Measurements from ENCODE around the gene DEFB129. TPM values are rescaled to one million over a fixed set of nuclear protein-coding genes. Genes with fewer than 3 reads are reported as not detected.

The DEFB129 gene
- total RNA-seq, 4 donors from 2014 or later: not detected

DNA sequence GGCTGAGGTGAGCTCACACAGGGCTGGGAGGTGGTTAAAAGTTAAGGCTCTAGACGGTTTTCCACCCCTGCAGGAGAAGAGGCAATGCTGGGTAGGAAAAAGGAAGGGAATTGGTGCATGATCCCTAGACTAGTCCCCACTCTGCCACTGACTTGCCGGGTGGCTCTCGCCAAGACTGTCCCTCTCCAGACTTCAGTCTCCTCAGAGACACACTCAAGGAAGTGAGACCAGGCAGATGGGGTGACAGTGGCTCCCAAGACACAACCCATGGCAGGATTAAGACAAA is 50.4 kb downstream of the DEFB129 start:
- no peak for TF ChIP-seq POLR2AphosphoS5 (IDR thresholded peaks at IDR 0.05)
- TF ChIP-seq EP300 (IDR thresholded peaks at IDR 0.05): no peak
- TF ChIP-seq POLR2A (IDR thresholded peaks at IDR 0.05): no peak
- TF ChIP-seq, protein P1, sequence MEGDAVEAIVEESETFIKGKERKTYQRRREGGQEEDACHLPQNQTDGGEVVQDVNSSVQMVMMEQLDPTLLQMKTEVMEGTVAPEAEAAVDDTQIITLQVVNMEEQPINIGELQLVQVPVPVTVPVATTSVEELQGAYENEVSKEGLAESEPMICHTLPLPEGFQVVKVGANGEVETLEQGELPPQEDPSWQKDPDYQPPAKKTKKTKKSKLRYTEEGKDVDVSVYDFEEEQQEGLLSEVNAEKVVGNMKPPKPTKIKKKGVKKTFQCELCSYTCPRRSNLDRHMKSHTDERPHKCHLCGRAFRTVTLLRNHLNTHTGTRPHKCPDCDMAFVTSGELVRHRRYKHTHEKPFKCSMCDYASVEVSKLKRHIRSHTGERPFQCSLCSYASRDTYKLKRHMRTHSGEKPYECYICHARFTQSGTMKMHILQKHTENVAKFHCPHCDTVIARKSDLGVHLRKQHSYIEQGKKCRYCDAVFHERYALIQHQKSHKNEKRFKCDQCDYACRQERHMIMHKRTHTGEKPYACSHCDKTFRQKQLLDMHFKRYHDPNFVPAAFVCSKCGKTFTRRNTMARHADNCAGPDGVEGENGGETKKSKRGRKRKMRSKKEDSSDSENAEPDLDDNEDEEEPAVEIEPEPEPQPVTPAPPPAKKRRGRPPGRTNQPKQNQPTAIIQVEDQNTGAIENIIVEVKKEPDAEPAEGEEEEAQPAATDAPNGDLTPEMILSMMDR (IDR thresholded peaks at IDR 0.05): no peak
- WGBS: 80% methylated on average over 3 of the region's 3 CpGs

DNA sequence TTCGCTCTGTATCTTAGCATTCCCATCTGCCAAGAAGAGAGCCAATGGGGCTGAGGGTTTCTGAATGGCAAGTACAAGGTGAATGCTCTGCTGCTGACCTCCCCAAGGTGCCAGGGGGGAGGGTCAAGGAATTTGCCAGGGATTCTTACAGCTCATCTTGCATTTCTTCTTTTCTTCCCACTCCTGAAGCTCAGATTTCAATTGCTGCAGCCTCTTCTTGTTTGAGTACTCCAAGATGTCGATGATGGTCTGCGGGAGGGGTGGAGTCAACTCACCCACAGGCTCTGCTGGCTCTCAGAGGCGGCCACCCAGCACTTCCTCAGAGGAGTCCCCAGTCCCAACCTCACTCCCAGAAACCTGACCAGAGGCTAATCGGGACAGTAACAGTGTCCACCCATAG is 51.1 kb downstream of the DEFB129 start:
- Histone ChIP-seq H3K9me3 (no peaks in the 10 kb centered on the region), H3K4me1 (no peaks in the 10 kb centered on the region), H3K4me3 (no peak overlapping the region), H3K36me3 (peaks cover 20% of the 10 kb centered on the region), H3K27ac (no peak overlapping the region), H3K27me3 (no peaks in the 10 kb centered on the region)
- DNase-seq (ENCODE audit: low spot score in 2 of 2): peak in 1 of 2 donors; percentile 57
- 96% methylated on average over 5 of the region's 5 CpGs for WGBS
- no peak for TF ChIP-seq POLR2A (IDR thresholded peaks at IDR 0.05)
- no peak for TF ChIP-seq EP300 (IDR thresholded peaks at IDR 0.05)
- TF ChIP-seq POLR2AphosphoS5 (IDR thresholded peaks at IDR 0.05): no peak
- TF ChIP-seq, protein P1 (IDR thresholded peaks at IDR 0.05): no peak

More for the DNA sequence above, 50.4 kb downstream of the DEFB129 start:
- no peaks in the 10 kb centered on the region for H3K27me3 ChIP-seq
- H3K36me3 ChIP-seq: peaks cover 20% of the 10 kb centered on the region
- no peak overlapping the region for H3K4me3 ChIP-seq
- no peak overlapping the region for H3K27ac ChIP-seq
- no peak for DNase-seq (ENCODE audit: low spot score in 2 of 2)
- no peaks in the 10 kb centered on the region for H3K4me1 ChIP-seq
- H3K9me3 ChIP-seq: no peaks in the 10 kb centered on the region

DNA sequence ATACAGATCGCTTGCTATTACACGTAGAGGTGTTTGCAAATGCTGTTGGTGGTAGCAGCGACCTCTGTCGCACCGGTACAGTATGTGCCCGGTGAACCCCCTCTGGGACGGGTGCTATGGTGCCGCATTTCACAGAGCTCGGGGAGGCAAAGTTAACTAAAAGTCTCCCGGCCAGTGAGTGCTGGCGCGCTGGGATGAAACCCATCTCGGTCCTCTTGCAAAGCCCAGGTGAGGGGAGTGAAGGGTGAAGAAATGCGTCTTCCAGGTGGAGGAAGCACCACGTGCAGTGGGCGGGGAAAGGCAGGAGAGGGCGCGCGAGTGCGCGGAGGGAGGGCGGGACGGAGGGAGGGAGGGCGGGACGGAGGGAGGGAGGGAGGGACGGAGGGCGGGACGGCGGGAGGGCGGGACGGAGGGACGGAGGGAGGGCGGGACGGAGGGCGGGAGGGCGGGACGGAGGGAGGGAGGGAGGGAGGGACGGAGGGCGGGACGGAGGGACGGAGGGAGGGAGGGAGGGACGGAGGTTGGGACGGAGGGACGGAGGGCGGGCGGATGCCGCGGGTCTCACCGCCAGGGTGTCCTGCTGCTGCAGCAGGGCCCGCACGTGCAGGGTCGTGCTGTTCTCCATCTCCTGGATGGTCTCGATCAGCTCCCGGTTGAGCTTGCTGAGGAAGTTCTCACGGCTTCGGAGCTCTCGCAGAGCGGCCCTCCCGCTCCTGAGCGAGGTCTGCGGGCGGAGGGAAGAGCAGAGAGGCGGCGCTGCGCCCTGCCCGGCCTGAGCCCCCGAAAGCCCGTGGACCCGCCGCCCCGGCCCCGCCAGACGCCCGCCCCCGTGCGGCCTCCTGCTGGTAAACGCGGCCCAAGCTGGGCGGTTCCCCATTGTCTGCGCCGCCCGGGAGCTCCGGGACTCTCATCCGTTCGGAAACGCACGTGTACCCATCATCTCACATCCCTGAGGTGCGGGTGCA is 51.8 kb downstream of the DEFB129 start:
- H3K36me3 ChIP-seq: peaks cover 20% of the 10 kb centered on the region
- peak in 1 of 2 donors; percentile 64 for DNase-seq (ENCODE audit: low spot score in 2 of 2)
- peak overlapping the region; percentile 15 for H3K4me3 ChIP-seq
- no peaks in the 10 kb centered on the region for H3K9me3 ChIP-seq
- no peak overlapping the region for H3K27ac ChIP-seq
- WGBS: 92% methylated on average over 50 of the region's 88 CpGs
- no peaks in the 10 kb centered on the region for H3K27me3 ChIP-seq
- TF ChIP-seq POLR2A (IDR thresholded peaks at IDR 0.05): no peak
- TF ChIP-seq POLR2AphosphoS5 (IDR thresholded peaks at IDR 0.05): no peak
- no peak for TF ChIP-seq EP300 (IDR thresholded peaks at IDR 0.05)
- TF ChIP-seq, protein P1 (IDR thresholded peaks at IDR 0.05): no peak
- H3K4me1 ChIP-seq: no peaks in the 10 kb centered on the region

Other genes with a start within 250 kb of the DEFB129 start
- not detected for gene DEFB125, start 139.6 kb upstream of the DEFB129 start, total RNA-seq
- not detected for gene DEFB126, start 84.7 kb upstream of the DEFB129 start, total RNA-seq
- gene DEFB127, start 69.8 kb upstream of the DEFB129 start, total RNA-seq: not detected
- not detected for gene DEFB128, start 37.5 kb upstream of the DEFB129 start, total RNA-seq
- gene DEFB132, start 30.5 kb downstream of the DEFB129 start, total RNA-seq: under 1 TPM in 1 of 4 donors, not detected in 3; 0.34 TPM
- 1 to 10 TPM in 2 of 4 donors, under 1 TPM in 2; 0.91 to 5.1 (median 2.0) TPM for gene C20orf96, start 63.5 kb downstream of the DEFB129 start, total RNA-seq
- gene ZCCHC3, start 70.3 kb downstream of the DEFB129 start, total RNA-seq: 10 to 100 TPM in 1 of 4 donors, 1 to 10 TPM in 3; 8.1 to 11.2 (median 8.8) TPM
- 1 to 10 TPM; 5.4 to 6.5 (median 5.9) TPM for gene SOX12, start 98.3 kb downstream of the DEFB129 start, total RNA-seq
- 10 to 100 TPM in 3 of 4 donors, 1 to 10 TPM in 1; 8.1 to 11.4 (median 10.9) TPM for gene NRSN2, start 119.9 kb downstream of the DEFB129 start, total RNA-seq
- gene TRIB3, start 153.5 kb downstream of the DEFB129 start, total RNA-seq: 10 to 100 TPM; 14.3 to 30.7 (median 28.0) TPM
- 10 to 100 TPM; 63.6 to 85.3 (median 78.5) TPM for gene RBCK1, start 181.0 kb downstream of the DEFB129 start, total RNA-seq
- gene TBC1D20, start 235.3 kb downstream of the DEFB129 start, total RNA-seq: 10 to 100 TPM; 49.0 to 78.7 (median 60.6) TPM

All from suprapubic skin (tissue), 4 donors.